GM10248 (cell line): ENCODE measurements around the gene MOSPD3.

Experiments used
- CTCF ChIA-PET: fragments of 300-600 bp; sonication (Branson Sonifier 250); formaldehyde crosslinking; extraction: SDS; loops from one replicate; lab custom pipeline; 2021; ENCODE audit warnings: antibody characterized with exemption; lab: Yijun Ruan, JAX
- POLR2A ChIA-PET: fragments of 350-650 bp; sonication (Branson Sonifier 250); formaldehyde crosslinking; extraction: SDS; loops from one replicate; lab custom pipeline; 2020; ENCODE audit warnings: antibody characterized with exemption; lab: Yijun Ruan, JAX
- DNase-seq: peaks from one replicate; pipeline ENCODE4 v3.0.0; 2012; ENCODE audit errors: extremely low spot score
- TF ChIP-seq, protein P1 (sequence below): IDR thresholded peaks from 2 replicates; pipeline ENCODE4 v1.5.1; 2012; ENCODE audit warnings: mild to moderate bottlenecking, low read depth; ENCODE audit errors: extremely low read depth, missing control alignments, control extremely low read depth

The MOSPD3 gene

DNA sequence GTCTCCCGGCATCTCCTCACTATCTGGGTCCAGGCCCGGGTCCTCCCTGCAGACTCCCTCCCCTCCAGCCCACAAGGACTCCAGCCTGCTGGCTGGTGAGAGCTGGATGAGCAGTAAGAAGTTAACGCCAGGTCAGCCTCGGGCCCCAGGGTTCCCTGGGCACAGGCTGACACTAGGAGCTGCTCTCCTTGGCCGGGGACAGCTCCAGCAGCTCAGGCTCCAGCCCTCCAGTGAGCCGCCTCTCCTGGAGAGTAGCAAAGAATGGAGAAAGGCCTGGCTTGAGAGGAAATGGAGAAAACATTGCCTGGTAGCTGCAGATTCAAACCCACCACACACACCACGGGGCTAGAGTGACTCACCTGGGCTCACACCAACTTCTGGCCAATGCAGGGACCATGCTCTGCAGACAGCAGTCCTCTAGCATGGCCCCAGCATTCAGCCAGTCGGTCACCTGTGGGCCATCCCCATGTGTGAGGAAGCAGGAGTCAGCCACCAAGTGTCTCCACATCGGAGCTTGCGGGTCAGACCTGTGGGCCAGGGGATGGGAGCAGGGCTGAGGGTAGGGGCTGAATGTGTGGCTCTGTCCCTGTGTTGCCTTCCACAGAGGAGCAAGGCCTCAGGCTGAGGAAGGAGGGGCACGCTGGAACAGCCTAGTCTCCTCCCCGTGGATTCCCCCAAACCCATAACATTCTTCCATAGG lies 45.2 kb upstream of the MOSPD3 start:
- ChIA-PET POLR2A (no interaction called here), CTCF (interaction anchor here (0.9 to 11.9 kb wide), 5 partner anchors 15 to 84 kb away, joined by 3 to 288 read pairs (median 4); no protein-coding TSS in a partner anchor)
- DNase-seq: no peak
- TF ChIP-seq, protein P1, sequence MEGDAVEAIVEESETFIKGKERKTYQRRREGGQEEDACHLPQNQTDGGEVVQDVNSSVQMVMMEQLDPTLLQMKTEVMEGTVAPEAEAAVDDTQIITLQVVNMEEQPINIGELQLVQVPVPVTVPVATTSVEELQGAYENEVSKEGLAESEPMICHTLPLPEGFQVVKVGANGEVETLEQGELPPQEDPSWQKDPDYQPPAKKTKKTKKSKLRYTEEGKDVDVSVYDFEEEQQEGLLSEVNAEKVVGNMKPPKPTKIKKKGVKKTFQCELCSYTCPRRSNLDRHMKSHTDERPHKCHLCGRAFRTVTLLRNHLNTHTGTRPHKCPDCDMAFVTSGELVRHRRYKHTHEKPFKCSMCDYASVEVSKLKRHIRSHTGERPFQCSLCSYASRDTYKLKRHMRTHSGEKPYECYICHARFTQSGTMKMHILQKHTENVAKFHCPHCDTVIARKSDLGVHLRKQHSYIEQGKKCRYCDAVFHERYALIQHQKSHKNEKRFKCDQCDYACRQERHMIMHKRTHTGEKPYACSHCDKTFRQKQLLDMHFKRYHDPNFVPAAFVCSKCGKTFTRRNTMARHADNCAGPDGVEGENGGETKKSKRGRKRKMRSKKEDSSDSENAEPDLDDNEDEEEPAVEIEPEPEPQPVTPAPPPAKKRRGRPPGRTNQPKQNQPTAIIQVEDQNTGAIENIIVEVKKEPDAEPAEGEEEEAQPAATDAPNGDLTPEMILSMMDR: no peak

DNA sequence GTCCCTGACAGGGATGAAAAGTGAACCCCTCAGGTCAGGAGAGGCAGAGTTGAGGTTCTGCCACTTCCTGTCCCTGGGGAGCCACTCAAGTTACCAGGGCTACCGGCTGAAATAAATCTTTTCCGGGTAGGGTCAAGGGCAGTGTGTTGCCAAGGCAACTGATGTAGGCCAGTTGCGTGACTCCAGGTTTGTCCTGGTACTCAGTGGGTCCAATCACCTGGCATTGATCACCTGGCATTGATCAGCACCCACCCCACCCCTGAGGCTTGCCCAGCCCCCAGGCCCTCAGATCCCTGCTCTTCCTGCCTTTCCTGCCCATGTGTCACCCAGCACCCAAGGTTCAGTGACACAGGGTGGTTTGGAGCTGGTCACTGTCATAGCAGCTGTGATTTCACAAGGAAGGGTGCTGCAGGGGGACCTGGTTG lies 44.6 kb upstream of the MOSPD3 start:
- ChIA-PET POLR2A (no interaction called here), CTCF (interaction anchor here (1.1 to 11.9 kb wide), 3 partner anchors 8 to 40 kb away, joined by 3 to 288 read pairs (median 19); no protein-coding TSS in a partner anchor)
- TF ChIP-seq, protein P1: no peak
- DNase-seq: no peak

DNA sequence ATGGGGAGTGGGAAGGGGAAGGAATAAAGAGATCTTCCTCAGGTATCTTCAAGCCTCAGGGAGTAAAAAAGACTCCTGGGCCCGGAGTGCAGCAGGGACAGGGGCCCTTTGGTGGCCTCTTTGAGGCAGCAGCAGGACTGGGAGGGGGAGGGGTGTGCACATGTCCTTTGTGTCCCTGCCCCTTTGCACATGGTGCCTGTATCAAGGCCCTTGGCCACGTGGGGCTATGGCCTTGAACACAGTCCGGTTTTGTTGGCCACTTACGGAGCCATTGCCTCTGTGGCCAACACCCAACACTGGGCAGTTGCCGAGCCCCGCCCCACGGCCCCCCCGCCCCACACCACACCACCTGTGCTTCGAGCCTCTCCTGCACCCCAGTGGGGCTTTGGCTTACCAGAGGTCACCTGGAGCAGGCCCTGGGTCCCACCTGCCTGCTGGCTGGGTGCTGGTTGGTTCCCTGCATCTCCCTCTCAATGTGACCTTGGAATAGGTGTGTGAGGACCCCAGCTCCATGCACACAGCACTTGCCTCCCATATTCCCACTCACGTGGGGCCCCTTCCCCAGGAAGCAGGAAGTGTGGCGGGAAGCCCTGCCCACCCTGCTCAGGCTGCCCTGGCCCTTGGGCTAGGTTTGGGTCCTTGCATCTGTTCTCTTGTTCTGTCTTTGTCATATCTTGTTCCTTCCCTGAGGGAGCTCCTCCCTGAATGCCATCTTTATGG lies 44.0 kb upstream of the MOSPD3 start:
- ChIA-PET CTCF (interaction anchor here (0.9 to 11.9 kb wide), 6 partner anchors 9 to 21 kb away, joined by 3 to 288 read pairs (median 7); partner anchors contain the start of gene FBXO24), POLR2A (interaction anchor here (0.6 kb wide), 1 partner anchor 18 kb away, joined by 4 read pairs; the partner anchor contains the start of genes FBXO24 and LRCH4)
- DNase-seq: no peak
- TF ChIP-seq, protein P1: no peak

DNA sequence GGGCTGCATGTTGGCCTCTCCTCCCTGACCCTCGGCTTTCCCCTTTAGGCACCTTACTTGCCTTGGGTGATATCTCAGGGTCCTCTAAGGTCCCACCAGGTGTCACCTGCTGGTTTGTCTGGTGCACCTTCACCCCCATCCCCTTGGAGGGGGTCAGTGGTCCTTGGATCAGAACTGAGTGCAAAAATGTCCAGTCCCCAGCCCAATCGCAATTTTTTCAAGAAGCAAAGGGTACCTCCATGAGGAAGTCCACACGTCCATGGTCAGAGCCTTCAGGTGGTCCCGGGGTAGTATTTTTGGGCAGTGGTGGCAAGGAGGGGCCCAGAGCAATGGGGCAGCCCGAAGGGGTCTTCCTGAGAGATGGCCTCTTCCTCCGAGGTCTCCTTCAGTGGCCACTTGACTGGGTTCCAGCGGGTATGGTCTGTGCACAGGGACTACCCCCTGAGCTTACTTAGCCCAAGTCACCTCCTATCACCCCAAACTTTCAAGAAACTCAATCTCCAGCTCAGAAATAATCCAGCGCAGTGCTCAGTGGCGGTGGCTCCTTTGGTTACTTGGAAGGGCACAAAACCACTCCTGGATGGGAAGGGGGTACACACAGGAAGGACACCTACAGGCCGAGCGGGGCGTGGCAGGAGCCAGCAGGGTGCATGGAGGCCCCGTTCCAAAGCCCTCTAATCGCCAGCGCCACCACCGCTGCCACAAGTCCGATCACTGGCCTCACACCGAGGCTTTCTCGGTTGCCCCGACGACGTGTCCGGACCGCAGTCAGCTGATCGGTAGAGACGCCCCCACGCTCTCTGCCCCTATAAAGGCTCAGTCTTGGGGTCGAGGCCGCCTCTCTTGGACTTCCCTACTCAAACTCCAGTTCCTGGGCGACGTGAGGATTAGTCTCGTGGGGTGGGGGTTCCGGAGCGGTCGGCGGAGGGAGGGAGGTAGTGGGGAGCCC lies 43.2 kb upstream of the MOSPD3 start:
- POLR2A ChIA-PET: interaction anchor here (0.6 kb wide), 1 partner anchor 17 kb away, joined by 4 read pairs; the partner anchor contains the start of genes FBXO24 and LRCH4
- CTCF ChIA-PET: interaction anchor here (0.9 to 11.9 kb wide), 7 partner anchors 10 to 80 kb away, joined by 3 to 288 read pairs (median 7); partner anchors contain the start of gene FBXO24

DNA sequence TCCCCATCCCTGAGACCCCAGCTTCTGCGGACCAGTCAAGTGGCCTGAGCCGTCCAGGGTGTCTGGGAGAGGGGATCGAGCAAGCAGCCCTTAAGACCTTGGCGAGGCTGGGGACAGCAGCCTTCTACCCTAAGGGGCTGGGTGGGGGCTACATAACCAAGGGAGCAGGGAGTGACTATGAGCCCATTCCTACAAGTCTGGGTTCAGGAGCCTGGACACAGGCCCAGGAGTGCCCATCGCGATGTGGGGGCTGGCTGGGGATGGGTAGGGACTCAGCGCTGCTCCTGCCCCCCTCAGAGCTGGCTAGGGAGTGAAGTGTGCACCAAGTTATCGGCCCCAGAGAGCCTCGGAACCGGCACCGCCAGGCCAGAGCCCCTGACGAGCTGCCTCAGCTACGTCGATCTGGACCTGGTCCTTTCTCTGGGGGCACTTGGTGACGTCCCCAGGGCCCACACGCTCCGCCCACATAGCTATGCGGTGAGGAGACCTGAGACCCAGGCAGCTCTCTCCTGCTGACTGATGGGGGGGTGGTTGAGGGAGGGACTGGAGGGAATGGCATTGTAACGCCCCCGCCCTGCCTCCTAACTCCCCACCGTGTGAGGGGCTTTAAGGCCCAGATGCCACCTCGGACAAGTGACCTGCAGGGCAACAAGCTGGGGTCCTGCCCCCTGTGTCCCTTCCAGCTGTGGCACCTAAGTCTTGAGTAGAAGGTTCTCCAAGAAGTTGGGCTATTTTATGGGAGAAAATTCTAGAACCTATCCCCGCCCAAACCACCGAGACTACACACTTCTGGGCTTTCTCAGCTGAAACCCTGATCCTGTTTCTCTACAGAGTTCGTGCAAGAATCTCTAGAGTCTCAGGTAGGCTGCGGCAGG lies 41.1 kb upstream of the MOSPD3 start:
- CTCF ChIA-PET: interaction anchor here (1.0 to 2.2 kb wide), 6 partner anchors 11 to 155 kb away, joined by 3 to 13 read pairs (median 4); partner anchors contain the start of genes FBXO24 and LRCH4
- no peak for DNase-seq
- TF ChIP-seq, protein P1: no peak
- POLR2A ChIA-PET: interaction anchor here (1.1 kb wide), 1 partner anchor 15 kb away, joined by 3 read pairs; the partner anchor contains the start of genes FBXO24 and LRCH4

More for the DNA sequence above, 43.2 kb upstream of the MOSPD3 start:
- TF ChIP-seq, protein P1: peak; percentile 31
- DNase-seq: peak; percentile 60
